Measurements from ENCODE around the gene NDUFA1. TPM values are rescaled to one million over a fixed set of nuclear protein-coding genes. Genes with fewer than 3 reads are reported as not detected.
"Not testable (repeated sequence)": the region's sequence is repeated elsewhere in the genome, so short reads cannot be mapped to it uniquely, and the experiment has no call there.

Gene NDUFA1
- total RNA-seq, 1 donor from 2014 or later, result 128 TPM

DNA sequence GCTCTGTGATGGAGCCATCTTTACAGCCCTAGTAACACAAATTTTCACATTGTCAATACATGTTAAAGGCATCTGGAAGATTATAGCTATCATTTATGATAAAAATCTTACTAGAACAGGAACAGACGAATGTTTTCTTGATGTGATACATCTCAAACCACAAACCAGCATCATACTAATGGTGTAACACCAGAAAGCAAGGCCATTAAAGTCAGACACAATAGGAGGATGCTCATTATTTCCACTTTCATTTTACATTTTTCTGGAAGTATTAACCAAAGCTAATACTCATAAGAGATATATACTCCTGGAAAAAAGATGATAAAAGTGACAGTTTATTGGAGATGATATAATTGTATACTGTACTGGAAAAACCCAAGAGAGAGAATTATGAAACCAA, 29.3 kb downstream of the NDUFA1 start:
- no peak for DNase-seq (ENCODE audit: low read depth in 2 of 2)

DNA sequence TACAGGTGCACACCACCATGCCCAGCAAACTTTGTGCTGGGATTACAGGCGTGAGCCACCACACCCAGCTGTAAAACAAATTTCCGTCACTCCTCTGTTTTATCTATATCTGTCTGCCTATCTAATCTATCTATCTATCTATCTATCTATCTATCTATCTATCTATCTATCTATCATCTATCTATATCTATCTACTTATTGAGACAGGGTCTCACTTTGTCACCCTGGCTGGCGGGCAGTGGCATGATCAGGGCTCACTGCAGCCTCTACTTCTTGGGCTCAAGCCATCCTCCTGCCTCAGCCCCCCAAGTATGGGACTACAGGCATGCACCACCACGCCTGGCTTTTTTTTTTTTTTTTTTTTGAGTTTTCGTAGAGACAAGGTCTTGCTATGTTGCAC, 44.7 kb downstream of the NDUFA1 start:
- no peak for DNase-seq (ENCODE audit: low read depth in 2 of 2)

DNA sequence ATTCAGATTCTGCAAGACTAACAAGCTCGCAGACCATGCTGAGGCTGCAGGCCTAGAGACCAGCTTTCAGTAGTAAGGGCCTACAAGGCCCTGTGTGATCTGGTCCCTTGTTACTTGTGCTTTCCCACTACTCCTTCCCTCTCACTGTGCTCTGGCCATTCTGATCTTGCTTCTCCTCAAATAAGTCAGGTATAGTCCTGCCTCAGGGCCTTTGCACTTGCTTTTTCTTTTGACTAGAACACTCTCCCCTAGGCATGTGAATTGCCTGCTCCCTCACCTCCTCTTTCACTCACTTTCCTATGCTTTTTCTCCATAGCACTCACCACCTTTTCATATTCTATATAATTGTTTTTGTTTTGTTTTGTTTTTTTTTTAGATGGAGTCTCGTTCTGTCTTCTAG, 46.2 kb downstream of the NDUFA1 start:
- no peak for DNase-seq (ENCODE audit: low read depth in 2 of 2)

DNA sequence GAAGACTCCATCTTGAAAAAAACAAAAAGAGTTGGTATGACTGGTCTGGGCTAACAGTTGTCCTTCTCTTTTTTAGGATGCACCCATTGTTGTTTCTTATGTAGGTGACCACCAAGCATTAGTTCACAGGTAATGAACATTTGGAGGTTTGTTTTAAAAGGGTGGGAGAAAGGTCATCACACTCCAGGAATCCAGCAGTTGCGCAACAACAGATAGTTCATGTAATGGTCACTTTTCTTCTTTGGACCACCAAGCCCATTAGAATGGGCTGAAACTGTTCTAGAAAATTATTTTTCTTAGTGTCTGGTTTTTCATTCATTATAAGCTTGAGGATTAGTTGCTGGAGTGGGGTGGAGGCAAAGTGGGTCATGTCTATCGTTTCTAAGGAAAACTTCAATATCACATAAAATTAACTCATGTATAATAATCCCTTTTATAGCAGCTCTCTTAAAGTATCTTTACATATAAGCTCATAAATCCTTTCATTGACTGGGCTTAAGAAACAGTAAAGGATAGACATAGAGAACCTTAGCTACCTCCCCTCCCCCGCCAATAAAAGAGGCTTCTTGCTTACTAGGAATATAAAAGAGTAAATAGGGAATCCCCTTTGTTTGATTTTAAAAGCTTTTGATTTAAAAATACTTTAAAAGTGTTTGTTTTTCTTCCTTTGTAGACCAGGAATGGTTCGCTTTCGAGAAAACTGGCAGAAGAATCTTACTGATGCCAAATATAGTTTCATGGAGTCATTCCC, 48.4 kb downstream of the NDUFA1 start:
- DNase-seq (ENCODE audit: low read depth in 2 of 2), result no peak

DNA sequence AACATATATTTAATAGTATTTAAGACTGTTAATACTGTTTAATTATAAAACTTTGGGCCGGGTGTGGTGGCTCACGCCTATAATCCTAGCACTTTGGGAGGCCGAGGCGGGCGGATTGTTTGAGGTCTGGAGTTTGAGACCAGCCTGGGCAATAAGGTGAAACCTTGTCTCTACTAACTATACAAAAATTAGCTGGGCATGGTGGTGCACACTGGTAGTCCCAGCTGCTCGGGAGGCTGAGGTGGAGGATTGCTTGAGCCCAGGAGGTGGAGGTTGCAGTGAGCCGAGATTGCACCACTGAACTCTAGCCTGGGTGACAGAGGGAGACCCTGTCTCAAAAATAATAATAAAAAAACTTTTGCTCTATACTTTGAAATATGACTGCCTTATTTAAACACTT, 50.8 kb downstream of the NDUFA1 start:
- not testable (repeated sequence) for DNase-seq (ENCODE audit: low read depth in 2 of 2)

Other genes with a start within 250 kb of the NDUFA1 start
- 15.1 and 32.9 TPM in 2 replicates for gene SEPTIN6, start 178.7 kb upstream of the NDUFA1 start, total RNA-seq
- gene SOWAHD, start 113.2 kb upstream of the NDUFA1 start, total RNA-seq, result not detected in 2 replicates
- 2,075 and 2,198 TPM in 2 replicates for gene RPL39, start 80.2 kb upstream of the NDUFA1 start, total RNA-seq
- 1.7 and 1.8 TPM in 2 replicates for gene UPF3B, start 18.9 kb upstream of the NDUFA1 start, total RNA-seq
- gene RNF113A, start 99 bp upstream of the NDUFA1 start, total RNA-seq, result 12.8 and 15.2 TPM in 2 replicates
- gene AKAP14, start 24.1 kb downstream of the NDUFA1 start, total RNA-seq, result not detected in 2 replicates
- 2.4 and 2.8 TPM in 2 replicates for gene NKAP, start 71.9 kb downstream of the NDUFA1 start, total RNA-seq
- gene RHOXF2B, start 205.9 kb downstream of the NDUFA1 start, total RNA-seq, result not detected in 2 replicates
- not detected in 2 replicates for gene RHOXF1, start 244.1 kb downstream of the NDUFA1 start, total RNA-seq